Endothelial cell (in vitro differentiated cells): Measurements from ENCODE around the gene HSPB8. TPM values are rescaled to one million over a fixed set of nuclear protein-coding genes. Genes with fewer than 3 reads are reported as not detected.

ENCODE experiments used
- DNase-seq: peaks from one replicate; pipeline ENCODE4 v3.0.0; 2021; ENCODE audit warnings: low spot score
- H3K27ac Mint-ChIP-seq: one replicate; pipeline ENCODE4 v1.8.0; 2021; ENCODE audit warnings: mixed read lengths, inconsistent platforms; ENCODE audit not compliant: unreplicated experiment
- H3K27me3 Mint-ChIP-seq: one replicate; pipeline ENCODE4 v1.8.0; 2021; ENCODE audit warnings: mild to moderate bottlenecking, moderate library complexity, mixed read lengths, inconsistent platforms; ENCODE audit not compliant: unreplicated experiment
- H3K36me3 Mint-ChIP-seq: one replicate; pipeline ENCODE4 v1.8.0; 2021; ENCODE audit warnings: mild to moderate bottlenecking, low read depth, mixed read lengths, inconsistent platforms; ENCODE audit not compliant: unreplicated experiment
- H3K4me1 Mint-ChIP-seq: one replicate; pipeline ENCODE4 v1.8.0; 2021; ENCODE audit warnings: mild to moderate bottlenecking, mixed read lengths, inconsistent platforms; ENCODE audit not compliant: unreplicated experiment
- H3K4me3 Mint-ChIP-seq: one replicate; pipeline ENCODE4 v1.8.0; 2021; ENCODE audit warnings: mild to moderate bottlenecking, mixed read lengths, inconsistent platforms; ENCODE audit not compliant: unreplicated experiment
- H3K9me3 Mint-ChIP-seq: one replicate; pipeline ENCODE4 v1.8.0; 2021; ENCODE audit warnings: mixed read lengths, inconsistent platforms; ENCODE audit not compliant: unreplicated experiment
- CTCF ChIP-seq: fragments of 200-600 bp; sonication (generic); IDR thresholded peaks from one replicate; pipeline ENCODE4 v1.5.0; 2021; ENCODE audit warnings: antibody characterized with exemption; ENCODE audit not compliant: unreplicated experiment
- total RNA-seq: library from RNA; stranded (reverse); fragmentation: NEBNext Ultra II Directional; extraction: Animal tissue kit (Norgen Biotek cat#: 25700); gene quantifications from one replicate; pipeline ENCODE4 v1.2.1, GENCODE V29; 2021; ENCODE audit not compliant: unreplicated experiment

The HSPB8 gene
- total RNA-seq, 1 donor from 2014 or later, result 2.7 TPM

GRCh38 chr12:119136811-119137410, 41.8 kb upstream of the HSPB8 start:
- peaks cover 7% of the 10 kb centered on the region for H3K9me3 Mint-ChIP-seq
- peaks cover 3% of the 10 kb centered on the region for H3K27me3 Mint-ChIP-seq
- H3K4me3 Mint-ChIP-seq, result no peak overlapping the region
- H3K27ac Mint-ChIP-seq, result no peak overlapping the region
- peaks cover 11% of the 10 kb centered on the region for H3K4me1 Mint-ChIP-seq
- peaks cover 13% of the 10 kb centered on the region for H3K36me3 Mint-ChIP-seq
- TF ChIP-seq CTCF, result no peak
- DNase-seq, result no peak

GRCh38 chr12:119139448-119139847, 39.3 kb upstream of the HSPB8 start:
- no peak for DNase-seq
- Mint-ChIP-seq H3K27ac (no peak overlapping the region), H3K4me3 (no peak overlapping the region), H3K27me3 (peaks cover 3% of the 10 kb centered on the region), H3K9me3 (no peaks in the 10 kb centered on the region), H3K36me3 (no peaks in the 10 kb centered on the region), H3K4me1 (peaks cover 11% of the 10 kb centered on the region)
- TF ChIP-seq CTCF, result no peak

- H3K9me3 Mint-ChIP-seq, result no peaks in the 10 kb centered on the region
- TF ChIP-seq CTCF, result no peak
- no peak overlapping the region for H3K27ac Mint-ChIP-seq
- DNase-seq, result no peak
- no peaks in the 10 kb centered on the region for H3K27me3 Mint-ChIP-seq
- no peak overlapping the region for H3K4me3 Mint-ChIP-seq
- no peaks in the 10 kb centered on the region for H3K4me1 Mint-ChIP-seq
- no peaks in the 10 kb centered on the region for H3K36me3 Mint-ChIP-seq
Observed at GRCh38 chr12:119145367-119145766, 33.4 kb upstream of the HSPB8 start.

DNA sequence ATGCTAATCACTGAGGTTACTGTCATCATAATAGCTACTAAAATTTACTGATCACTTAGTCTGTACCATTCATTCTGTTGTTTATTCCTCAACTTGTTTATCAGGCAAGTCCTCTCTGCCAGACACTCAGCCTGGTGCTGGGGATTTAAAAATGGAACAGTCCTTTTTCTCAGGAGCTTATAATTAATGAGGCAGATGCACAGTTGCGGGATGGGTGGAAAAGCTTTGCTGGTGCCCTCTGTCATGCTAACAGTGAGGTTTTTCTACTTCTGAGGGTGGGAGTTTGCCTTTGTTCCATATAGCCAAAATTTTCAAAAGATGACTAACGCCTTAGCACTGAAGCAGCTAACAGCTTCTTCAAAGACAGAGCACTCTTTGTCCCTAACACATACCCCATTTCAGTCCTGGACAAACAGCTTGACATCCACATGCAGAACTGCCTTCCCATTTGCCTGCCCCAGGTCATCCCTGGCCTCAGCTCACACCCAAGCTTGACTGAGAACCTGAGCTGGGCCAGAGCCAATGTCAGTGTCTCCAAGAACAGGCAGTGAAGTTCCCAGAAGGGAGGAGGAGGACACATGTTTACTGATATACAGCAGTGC, 30.8 kb upstream of the HSPB8 start:
- no peaks in the 10 kb centered on the region for H3K4me1 Mint-ChIP-seq
- no peak for DNase-seq

More for the DNA sequence above, 30.8 kb upstream of the HSPB8 start:
- H3K27ac Mint-ChIP-seq, result no peak overlapping the region
- no peaks in the 10 kb centered on the region for H3K27me3 Mint-ChIP-seq
- H3K36me3 Mint-ChIP-seq, result no peaks in the 10 kb centered on the region
- TF ChIP-seq CTCF, result no peak
- H3K9me3 Mint-ChIP-seq, result no peaks in the 10 kb centered on the region
- H3K4me3 Mint-ChIP-seq, result no peak overlapping the region
